ENCODE data around the gene NUMA1.

DNA sequence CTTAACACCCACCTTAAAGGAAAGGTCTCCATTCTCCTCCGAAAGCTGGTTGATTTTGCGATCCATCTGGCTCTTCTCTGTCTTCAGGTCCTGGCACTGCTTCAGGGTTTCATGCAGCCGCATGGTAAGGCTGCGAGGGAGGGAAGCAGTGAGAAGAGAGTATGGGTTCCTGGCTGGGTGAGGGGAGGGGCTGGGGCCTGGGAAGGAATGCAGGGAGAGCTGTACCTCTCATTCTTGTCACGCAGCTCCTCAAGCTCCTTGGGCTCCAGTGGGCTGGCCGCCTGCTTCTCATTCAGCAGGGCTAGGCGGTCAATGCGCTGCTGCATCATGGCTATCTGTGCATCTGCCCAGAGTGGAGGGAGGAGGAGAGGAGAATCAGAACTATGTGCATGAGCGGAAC is 62.2 kb downstream of the NUMA1 start:
- no peak for TF ChIP-seq ZNF274 (IDR thresholded peaks at IDR 0.05; ENCODE audit: borderline replicate concordance, extremely low read depth, low read length)
- no peak for TF ChIP-seq EZH2 (IDR thresholded peaks at IDR 0.05; ENCODE audit: low read depth, low read length, severe bottlenecking)
- TF ChIP-seq YY1 (IDR thresholded peaks at IDR 0.05; ENCODE audit: low read depth, low read length) = no peak
- TF ChIP-seq EGR1 (IDR thresholded peaks at IDR 0.05; ENCODE audit: borderline replicate concordance, low read depth, low read length) = no peak
- no peak for TF ChIP-seq SP1 (IDR thresholded peaks at IDR 0.05; ENCODE audit: low read depth, low read length)
- TF ChIP-seq SP2 (IDR thresholded peaks at IDR 0.05; ENCODE audit: low read length) = no peak
- no peak for TF ChIP-seq TAF1 (IDR thresholded peaks at IDR 0.05; ENCODE audit: low read depth, low read length)
- no peak for TF ChIP-seq JUN (IDR thresholded peaks at IDR 0.05; ENCODE audit: low read depth, low read length)
- TF ChIP-seq, protein P1, sequence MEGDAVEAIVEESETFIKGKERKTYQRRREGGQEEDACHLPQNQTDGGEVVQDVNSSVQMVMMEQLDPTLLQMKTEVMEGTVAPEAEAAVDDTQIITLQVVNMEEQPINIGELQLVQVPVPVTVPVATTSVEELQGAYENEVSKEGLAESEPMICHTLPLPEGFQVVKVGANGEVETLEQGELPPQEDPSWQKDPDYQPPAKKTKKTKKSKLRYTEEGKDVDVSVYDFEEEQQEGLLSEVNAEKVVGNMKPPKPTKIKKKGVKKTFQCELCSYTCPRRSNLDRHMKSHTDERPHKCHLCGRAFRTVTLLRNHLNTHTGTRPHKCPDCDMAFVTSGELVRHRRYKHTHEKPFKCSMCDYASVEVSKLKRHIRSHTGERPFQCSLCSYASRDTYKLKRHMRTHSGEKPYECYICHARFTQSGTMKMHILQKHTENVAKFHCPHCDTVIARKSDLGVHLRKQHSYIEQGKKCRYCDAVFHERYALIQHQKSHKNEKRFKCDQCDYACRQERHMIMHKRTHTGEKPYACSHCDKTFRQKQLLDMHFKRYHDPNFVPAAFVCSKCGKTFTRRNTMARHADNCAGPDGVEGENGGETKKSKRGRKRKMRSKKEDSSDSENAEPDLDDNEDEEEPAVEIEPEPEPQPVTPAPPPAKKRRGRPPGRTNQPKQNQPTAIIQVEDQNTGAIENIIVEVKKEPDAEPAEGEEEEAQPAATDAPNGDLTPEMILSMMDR (IDR thresholded peaks at IDR 0.05; ENCODE audit: control extremely low read depth in 1 of 3, insufficient read depth in 1 of 3, low read depth in 1 of 3, low read length in 3 of 3) = no peak
- no peak for TF ChIP-seq CHD1 (IDR thresholded peaks at IDR 0.05; ENCODE audit: low read depth, low read length)
- TF ChIP-seq POLR2A (IDR thresholded peaks at IDR 0.05; ENCODE audit: control extremely low read depth in 1 of 2, low read depth in 2 of 2, low read length in 2 of 2) = no peak
- TF ChIP-seq RFX5 (IDR thresholded peaks at IDR 0.05; ENCODE audit: borderline replicate concordance, low read depth, low read length) = no peak
- no peak for TF ChIP-seq EP300 (IDR thresholded peaks at IDR 0.05; ENCODE audit: borderline replicate concordance in 1 of 2, low read depth in 2 of 2, low read length in 2 of 2)
